ENCODE results near the gene SPEM1.

Gene SPEM1

GRCh38 chr17:7403043-7403726 is 16.9 kb upstream of the SPEM1 start:
- DNase-seq, result no peak

GRCh38 chr17:7403727-7403976 is 16.5 kb upstream of the SPEM1 start:
- no peak for DNase-seq

DNA sequence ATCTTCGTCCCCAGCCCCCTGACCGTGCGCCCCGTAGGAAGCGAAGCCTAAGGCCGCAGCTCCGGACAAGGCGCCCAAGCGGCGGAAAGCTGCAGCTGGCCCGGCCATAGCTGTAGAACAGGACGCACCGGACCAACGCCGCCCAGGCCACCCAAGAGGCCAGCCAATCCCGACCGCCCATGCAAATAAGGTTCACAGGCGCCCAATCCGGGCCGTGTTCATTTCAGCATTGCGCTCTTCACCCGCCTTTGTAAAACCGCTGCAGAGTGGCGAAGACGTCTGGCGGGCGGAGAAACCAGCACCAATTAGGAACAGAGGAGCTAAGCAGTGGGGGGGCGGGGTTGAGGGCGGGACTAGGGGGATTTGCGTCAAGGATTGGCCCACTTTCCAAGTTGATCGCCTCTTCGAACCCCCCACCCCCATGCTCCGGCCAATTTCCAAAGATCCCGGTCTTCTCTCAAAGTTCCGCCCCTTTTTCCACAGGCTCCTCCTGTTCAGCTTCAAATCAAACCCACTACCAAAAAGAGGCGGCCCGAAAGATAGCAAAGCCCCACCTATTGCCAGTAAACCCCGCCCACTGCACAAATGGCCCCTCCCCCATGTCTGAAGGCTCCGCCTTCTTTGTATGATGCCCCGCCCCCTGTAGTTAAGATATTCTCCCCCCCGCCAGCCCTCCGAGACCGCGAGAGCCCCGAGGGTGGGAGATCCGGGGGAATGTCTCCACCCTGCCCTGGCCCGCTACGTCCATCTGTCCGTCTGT is 16.0 kb upstream of the SPEM1 start, which contains the start of gene TMEM256:
Gene TMEM256, minus strand, starts transcription at position 121 of the 760 bp plus-strand sequence. Its CDS starts 13 bp downstream, at position 108.
- DNase-seq, result peak; percentile 89

DNA sequence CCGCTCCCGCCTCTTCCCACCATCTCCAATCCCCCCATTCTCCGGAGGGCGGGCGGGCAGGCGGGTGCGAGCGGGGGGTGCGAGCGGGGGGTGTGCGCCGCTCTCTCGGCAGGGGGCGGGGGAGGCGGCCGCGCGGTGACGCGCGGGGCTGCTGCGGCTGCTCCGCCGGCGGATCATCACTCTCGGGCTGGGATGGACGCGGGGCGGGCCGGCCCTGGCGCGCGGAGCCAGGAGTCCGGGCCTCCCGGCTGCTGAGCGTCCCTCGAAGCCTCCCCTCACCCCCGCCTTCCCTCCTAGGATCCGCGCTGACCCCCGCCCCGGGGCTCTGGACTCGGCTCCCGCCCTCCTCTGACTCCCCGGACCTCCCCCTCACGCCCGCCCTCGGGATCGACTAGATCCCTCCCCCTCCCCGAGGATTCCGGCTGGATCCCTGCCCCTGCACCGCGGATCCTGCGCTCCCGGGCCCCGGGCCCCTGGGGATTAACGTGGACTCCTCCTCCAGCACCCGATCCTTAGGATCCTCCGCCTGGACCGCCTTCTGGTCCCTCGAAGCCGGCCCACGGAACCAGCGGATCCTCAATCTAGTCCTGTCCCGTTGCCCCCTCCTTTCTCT is 15.3 kb upstream of the SPEM1 start:
- no peak for DNase-seq

GRCh38 chr17:7405350-7406234 is 14.5 kb upstream of the SPEM1 start:
- no peak for DNase-seq

GRCh38 chr17:7406235-7406825 is 13.8 kb upstream of the SPEM1 start:
- no peak for DNase-seq

GRCh38 chr17:7407082-7407481 is 13.0 kb upstream of the SPEM1 start:
- DNase-seq, result no peak

- DNase-seq, result no peak
Observed at GRCh38 chr17:7407485-7408251, 12.5 kb upstream of the SPEM1 start, which contains the start of gene NLGN2. Gene NLGN2 (plus strand): TSS chr17:7407845. CDS start chr17:7408256, 411 bp downstream.

DNA sequence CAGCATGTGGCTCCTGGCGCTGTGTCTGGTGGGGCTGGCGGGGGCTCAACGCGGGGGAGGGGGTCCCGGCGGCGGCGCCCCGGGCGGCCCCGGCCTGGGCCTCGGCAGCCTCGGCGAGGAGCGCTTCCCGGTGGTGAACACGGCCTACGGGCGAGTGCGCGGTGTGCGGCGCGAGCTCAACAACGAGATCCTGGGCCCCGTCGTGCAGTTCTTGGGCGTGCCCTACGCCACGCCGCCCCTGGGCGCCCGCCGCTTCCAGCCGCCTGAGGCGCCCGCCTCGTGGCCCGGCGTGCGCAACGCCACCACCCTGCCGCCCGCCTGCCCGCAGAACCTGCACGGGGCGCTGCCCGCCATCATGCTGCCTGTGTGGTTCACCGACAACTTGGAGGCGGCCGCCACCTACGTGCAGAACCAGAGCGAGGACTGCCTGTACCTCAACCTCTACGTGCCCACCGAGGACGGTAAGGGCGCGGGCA is 11.8 kb upstream of the SPEM1 start:
- DNase-seq, result peak; percentile 44

DNA sequence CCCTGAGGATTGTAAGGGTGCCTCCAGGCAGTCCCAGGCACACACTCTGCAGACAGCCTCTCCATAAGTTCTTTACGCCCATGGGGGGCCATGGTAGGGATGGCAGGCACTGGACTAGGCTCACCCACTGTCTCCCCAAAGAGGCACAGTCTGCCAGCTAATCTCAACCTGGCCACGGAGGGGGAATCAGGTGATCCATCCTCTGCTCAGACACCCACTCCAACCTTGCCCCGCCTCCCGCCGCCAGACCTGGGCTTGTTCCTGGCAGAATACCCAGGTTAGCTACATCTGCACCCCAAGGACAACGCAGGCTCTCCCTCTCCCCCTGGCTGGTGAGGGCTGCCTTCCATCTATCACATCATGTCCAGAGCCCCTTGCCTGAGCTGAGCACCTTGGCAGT is 11.3 kb upstream of the SPEM1 start:
- no peak for DNase-seq

GRCh38 chr17:7409716-7410115 is 10.4 kb upstream of the SPEM1 start:
- DNase-seq, result no peak

DNA sequence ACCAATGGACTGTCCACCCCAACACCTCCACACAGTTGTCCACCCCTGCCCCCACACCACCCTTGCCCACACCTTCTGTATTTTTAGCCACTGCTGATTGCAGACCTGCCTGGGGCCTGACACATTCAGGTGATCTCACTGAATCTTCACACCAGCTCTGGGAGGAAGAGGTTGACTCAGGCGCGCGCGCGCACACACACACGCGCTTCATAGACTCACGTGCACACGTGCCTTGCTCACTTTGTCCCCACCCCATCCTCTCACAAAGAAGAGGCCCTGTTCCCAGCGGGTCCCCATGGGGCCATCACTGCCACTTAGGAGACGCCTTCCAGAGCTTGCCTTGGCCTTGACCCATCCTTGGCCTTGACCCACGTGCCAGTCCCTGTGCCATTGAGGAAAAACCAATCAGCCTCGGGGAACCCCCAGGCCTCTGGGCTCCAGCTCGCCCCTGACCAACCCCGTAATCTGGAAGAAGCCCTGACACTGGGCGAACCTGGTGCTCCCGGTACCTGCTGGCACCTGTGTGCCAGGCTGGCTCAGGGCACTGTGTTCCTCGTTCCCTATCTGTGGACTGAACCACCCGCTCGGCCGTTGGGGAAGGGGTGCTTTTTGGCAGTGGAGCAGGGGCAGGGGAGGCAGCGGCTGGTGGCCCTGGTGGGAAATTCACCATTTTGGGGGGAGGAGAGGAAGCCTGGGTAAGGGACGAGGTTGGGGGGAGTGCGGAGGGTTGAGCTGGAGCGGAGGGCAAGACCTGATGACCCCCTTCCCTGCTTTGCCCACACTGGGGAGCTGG is 9.3 kb upstream of the SPEM1 start:
- no peak for DNase-seq

- DNase-seq, result no peak
Observed at GRCh38 chr17:7411427-7411750, 8.7 kb upstream of the SPEM1 start.

DNA sequence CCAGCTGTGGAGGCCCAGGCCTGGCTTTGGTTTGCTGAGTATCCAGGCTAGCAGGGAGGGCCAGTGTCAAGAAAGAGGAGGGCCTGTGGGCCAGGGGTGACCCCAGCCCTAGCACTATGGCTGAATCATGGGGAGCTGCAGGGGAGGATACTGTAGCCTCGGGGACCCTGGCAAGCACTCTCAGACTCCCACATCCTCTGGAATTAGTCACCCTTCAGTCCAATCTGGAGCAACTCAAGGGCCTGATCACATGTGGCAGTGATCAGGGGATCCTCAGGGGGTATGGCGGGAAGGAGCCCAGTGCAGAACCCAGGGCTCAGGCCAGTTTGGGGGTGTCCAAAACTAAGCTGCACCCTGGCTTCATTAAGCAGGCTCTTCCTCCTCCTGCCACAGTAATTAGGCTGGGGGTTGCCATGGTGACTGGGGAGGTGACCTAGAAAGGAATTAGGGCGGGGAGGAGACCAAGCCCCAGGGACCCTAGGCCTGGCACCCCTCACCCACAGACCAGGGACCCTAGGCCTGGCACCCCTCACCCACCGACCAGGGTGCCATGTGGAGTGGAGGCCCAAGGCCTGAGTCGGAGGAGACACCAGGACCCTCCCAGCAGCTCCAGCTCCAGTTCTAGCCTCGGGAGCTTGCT is 6.7 kb upstream of the SPEM1 start:
- no peak for DNase-seq

DNA sequence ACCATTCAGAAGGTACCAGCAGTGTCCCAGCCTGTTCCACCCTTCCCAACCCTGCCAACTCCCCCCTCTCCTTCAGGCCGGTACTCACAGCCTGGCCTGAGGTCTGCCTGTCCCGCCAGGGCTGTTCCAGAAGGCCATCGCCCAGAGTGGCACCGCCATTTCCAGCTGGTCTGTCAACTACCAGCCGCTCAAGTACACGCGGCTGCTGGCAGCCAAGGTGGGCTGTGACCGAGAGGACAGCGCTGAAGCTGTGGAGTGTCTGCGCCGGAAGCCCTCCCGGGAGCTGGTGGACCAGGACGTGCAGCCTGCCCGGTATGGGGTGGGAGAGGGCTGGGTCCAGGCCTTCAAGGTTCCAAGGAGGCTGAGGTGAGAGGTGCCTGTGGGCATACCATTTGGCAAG is 5.3 kb upstream of the SPEM1 start:
- no peak for DNase-seq

DNA sequence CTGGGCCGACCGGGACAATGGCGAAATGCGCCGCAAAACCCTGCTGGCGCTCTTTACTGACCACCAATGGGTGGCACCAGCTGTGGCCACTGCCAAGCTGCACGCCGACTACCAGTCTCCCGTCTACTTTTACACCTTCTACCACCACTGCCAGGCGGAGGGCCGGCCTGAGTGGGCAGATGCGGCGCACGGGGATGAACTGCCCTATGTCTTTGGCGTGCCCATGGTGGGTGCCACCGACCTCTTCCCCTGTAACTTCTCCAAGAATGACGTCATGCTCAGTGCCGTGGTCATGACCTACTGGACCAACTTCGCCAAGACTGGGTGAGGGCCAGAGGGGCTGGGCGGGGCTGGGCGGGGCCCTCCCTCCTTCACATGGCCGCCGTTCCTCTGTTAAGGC is 4.3 kb upstream of the SPEM1 start:
- DNase-seq, result no peak

DNA sequence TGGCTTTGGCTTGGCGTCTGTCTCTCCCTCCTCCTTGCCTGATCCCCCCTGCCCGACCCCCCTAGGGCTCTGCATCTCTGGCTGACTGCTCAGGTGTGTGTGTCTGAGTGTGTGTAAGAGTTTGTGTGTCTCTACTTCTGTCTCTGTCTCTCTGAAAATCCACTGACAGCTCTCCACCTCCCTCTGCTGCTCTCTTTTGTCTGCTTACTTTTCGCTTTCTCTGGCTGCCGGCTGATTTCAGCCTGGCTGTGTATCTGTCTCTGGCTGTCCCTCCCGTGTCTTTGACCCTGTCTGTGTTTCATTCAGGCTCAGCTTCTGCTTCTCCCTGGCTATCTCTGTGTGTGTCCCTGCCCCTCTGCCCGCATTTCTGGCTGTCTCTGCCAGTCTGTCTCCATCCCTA is 3.8 kb upstream of the SPEM1 start:
- no peak for DNase-seq

GRCh38 chr17:7417056-7417655 is 3.0 kb upstream of the SPEM1 start:
- DNase-seq, result no peak

DNA sequence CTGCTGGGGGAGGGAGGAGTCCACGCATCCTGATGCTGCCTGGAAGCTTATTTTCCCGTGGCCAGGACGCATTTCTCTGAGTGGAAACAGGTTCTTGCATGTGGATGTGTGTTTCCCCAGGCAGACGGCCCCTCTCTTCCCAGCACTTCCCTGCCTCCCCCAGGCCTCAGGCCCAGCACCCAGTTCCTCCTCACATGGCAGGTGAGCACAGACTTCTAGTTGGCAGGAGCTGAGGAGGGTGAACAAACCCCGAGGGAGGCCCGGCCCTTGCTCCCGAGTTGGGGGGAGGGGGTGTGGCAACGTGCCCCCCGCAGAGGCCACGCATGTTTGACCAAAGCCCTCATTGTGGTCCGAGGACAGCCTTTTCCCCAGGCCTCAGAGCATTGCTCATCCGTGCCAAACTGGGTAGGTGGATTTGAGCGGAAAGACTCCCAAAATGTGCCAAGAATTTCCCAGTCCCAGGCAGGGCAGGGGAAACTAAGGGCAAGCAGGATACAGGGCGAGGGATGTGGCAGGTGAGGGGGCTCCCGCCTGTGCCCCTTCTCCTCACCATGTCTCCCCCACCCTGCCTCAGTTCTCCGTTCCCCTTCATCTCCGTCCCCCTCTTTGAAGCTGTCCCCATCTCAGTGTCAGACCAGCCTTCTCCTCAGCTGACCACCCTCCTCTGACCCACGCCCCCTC is 1.5 kb upstream of the SPEM1 start:
- DNase-seq, result no peak

GRCh38 chr17:7421186-7421585 is 1.1 kb downstream of the SPEM1 start:
- DNase-seq, result no peak
